HG02870 (cell line): ENCODE measurements around the gene ESR1.
A peak's percentile ranks its signal among the peaks of the same experiment; 100 is the strongest.

Experiments used
- ATAC-seq: cut with Tn5 transposase; IDR thresholded peaks from one replicate; pipeline ENCODE4 v1.9.1; 2021; ENCODE audit warnings: mild to moderate bottlenecking, moderate library complexity; ENCODE audit not compliant: unreplicated experiment

The ESR1 gene

DNA sequence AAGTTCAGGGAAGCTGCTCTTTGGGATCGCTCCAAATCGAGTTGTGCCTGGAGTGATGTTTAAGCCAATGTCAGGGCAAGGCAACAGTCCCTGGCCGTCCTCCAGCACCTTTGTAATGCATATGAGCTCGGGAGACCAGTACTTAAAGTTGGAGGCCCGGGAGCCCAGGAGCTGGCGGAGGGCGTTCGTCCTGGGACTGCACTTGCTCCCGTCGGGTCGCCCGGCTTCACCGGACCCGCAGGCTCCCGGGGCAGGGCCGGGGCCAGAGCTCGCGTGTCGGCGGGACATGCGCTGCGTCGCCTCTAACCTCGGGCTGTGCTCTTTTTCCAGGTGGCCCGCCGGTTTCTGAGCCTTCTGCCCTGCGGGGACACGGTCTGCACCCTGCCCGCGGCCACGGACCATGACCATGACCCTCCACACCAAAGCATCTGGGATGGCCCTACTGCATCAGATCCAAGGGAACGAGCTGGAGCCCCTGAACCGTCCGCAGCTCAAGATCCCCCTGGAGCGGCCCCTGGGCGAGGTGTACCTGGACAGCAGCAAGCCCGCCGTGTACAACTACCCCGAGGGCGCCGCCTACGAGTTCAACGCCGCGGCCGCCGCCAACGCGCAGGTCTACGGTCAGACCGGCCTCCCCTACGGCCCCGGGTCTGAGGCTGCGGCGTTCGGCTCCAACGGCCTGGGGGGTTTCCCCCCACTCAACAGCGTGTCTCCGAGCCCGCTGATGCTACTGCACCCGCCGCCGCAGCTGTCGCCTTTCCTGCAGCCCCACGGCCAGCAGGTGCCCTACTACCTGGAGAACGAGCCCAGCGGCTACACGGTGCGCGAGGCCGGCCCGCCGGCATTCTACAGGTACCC is at the start of gene ESR1:
TSS of gene ESR1 (plus strand) at position 170 of the 858 bp plus-strand sequence. CDS start at position 401, 231 bp downstream.
- no peak for ATAC-seq

DNA sequence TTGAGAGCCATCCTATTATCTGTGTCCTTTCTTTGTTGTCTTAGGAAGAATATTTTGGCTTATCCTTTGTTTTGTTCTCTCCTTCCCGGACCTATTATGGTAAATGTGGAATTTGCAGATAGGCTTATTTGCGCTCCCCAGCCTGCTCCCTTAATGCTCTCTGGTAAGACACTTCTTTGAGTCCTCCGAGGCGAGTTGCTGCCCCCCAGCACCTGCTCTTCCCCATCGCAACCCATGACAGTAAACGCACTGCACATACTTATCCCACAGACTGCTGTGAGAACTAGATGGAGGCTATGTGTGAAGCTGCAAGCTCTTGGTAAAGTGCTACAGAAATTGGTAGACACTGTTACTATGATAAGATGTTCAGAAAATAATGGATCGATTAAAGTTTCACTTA is 47.0 kb upstream of the ESR1 start:
- ATAC-seq: no peak

- ATAC-seq: no peak
Observed at GRCh38 chr6:151761851-151762250, 45.6 kb upstream of the ESR1 start.

DNA sequence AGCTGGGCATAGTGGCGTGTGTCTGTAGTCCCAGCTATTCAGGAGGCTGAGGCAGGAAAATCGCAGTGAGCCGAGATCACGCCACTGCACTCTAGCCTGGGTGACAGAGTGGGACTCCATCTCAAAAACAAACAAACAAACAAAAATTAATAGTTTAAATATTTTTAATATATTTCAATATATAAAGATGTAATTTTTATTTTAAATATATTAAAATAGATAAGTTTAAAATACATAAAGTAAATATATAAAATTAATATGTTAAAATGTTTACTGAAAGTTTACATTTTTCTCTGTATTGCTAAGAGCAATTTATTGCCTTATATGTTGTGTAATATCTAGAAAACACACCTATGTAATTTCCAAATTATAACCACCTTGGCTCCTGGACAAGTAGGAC is 44.7 kb upstream of the ESR1 start:
- ATAC-seq: no peak

DNA sequence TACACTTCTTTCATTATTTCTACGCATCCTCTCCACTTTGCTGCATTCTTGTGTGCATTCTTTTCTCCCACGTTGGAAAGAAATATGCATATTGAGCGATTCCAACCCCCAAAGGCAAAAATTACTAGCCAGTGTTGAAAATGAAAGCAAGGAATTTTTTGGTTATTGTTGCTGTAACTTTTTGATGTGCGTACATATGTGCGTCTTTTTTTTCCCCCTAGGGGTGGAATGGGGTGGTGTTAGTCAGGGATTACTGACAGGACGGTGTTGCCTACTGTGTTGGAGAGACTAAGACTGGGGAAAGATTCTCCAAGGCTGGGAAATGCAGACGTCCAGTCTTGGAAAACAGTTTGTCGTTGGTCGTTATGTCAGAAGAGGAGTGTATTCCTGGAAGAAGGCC is 44.2 kb upstream of the ESR1 start:
- no peak for ATAC-seq

DNA sequence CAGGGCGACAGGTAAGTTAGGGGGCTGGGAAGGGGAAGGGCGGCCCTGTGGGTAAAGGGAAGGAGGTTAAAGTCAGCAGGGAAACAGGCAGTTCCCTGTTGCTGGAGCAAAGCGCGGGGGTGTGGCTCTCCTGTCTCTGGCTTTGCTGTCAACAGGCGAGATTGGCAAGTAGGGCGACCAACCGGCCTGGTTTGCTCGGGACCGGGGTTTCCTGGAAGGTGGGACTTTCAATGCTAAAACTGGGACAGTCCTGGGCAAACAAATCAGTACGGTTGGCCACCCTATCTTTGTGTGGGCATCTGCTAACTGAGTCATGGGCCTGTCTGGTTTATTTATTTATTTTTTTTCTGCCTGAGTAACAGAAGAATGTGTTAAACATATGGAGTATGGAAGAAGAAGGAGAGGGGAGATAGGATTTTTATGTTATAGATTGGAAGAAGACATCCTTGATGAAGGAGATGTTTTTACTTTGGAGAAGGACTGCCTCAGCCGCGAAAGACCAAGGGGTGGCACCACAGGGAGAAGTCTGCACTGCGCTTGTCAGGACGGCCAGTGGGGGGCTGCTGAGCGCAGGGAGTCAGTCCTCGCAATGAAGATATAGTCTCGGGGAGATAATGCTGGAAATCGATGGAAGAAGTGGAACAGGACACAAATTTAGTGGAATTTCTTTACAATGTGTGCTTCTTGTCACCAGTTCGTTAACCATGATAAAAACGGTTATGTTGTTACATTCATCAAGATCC is 43.4 kb upstream of the ESR1 start:
- peak; percentile 84 for ATAC-seq

GRCh38 chr6:151765444-151765886 is 42.0 kb upstream of the ESR1 start:
- ATAC-seq: peak; percentile 53

GRCh38 chr6:151772446-151772845 is 35.0 kb upstream of the ESR1 start:
- ATAC-seq: no peak

DNA sequence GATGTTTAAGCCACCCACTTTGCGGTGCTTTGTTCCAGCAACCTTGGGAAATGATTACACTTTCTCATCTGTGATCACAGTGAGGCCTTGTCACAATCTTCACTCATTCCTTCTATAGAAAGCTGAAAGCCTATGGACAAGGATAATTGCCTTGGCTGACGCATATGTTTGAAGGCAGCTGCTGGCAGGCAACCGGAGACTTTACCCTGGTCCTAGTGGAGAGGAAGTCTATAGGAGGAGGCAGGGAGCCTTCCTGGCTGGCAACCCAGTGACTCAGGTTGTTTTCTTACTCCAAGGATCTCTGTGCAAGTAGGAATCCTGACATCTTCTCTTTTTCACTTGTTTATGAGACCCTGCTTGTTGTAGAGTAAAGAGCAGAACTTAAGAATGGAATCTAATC is 34.1 kb upstream of the ESR1 start:
- no peak for ATAC-seq

- no peak for ATAC-seq
Observed at GRCh38 chr6:151782560-151782959, 24.9 kb upstream of the ESR1 start.

GRCh38 chr6:151783692-151784091 is 23.8 kb upstream of the ESR1 start:
- ATAC-seq: no peak

DNA sequence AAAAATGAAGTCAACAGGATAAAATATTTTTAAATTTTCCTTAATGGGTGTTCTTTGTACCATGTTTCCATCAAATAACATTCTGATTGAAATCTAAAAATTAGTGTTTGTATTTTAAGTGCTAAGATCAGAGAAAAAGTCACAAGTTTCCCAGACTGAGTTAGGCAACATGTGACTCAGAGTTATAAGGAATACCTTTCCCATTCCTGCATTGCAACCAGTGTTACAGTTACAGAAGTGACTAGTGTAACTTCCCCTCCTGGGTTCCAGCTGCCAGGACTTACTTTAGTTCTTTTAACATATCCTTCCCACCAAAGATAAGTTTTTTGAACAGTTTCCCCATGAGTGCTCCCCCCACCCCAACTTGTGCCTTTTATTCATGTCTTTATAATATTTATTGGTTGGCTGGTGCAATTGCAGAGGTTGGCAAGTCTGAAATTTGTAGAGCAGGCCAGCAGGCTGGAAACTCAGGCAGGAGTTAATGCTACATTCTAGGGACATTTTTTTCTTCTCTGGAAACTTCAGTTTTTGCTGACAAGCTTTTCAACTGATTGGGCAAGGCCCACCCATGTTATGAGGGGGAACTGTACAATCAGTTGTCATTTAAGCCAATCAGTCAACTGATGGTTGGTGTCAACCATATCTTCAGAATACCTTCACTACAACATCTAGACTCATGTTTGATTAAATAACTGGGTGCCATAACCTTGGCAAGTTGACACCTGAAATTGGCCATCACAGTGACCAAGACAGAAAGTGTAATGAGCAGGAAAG is 22.9 kb upstream of the ESR1 start:
- ATAC-seq: no peak

DNA sequence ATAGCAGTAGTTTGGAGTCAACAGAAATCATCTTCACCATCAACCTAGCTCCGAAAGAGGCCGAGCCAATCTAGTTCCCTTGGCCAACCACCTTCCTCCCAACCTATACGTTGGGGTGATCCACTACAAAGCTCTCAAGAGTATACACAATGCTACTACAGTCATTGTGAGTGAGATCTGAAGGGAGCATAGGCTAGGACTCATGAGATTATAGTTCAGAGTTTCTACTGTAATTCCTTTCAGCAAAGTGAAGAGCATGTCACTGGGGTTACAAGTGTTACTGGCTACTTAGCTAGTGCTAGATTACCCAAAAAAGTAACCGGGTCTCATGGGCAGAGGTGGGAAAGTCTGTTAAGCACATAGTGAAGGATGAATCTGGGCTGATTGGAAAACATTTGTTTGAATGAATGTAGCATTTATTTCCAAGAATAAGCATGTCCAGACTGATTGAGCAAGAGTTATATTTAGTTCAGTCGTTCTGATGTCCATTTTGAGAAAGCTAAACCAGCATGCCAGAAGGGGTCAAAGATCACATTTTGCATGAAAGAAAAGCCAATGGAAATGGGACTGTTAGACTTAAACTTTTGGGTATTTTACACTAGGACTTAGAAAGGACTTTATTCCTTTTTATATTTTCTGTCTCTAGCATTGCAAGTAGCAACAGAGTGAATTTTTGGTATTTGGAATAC is 10.5 kb upstream of the ESR1 start:
- no peak for ATAC-seq

DNA sequence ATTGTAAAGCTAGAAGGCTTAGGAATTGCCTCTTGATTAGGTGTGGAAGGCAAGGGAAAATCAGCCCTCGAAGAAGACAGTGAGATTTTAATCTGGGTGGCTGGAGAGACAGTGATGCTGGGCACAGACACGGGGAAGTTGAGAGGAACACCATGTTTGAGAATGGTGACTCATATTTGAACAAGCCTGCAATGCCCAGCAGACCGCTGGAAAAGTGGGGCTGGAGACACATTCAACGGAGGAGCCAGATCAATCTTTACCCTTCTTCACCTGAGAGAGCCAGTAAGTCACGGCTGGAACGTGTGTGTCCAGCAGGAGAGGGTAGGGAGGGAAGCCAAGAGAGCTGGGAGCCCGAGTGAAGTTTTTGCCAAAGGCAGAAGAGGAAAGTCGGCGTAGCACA is 3.7 kb upstream of the ESR1 start:
- no peak for ATAC-seq

DNA sequence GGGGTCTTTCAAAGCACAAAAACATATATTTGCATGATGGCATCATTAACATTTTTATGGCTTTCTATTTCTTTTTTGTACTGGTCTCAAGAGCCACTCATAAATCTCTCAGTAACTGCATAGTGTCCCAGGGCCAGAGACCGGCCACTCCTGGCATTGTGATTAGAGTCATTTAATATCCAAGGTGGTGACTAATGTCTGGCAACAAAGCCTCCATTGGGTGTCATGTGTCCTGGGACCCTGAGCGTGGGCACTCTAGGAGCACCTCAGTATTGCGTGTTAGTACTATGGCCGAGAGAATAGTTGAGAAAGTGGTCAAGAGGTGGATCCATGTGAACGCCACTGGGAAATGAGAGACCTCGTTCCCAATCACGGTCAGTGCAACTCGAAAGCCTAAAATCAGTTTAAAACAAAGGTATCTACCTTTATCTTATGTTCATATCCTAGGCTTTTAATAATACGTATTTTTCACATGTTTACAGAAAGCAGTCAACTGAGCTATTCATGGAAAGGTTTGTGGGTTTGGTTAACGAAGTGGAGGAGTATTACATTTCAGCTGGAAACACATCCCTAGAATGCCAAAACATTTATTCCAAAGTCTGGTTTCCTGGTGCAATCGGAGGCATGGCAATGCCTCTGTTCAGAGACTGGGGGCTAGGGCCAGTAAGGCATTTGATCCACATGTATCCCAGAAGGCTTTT is 2.7 kb upstream of the ESR1 start:
- ATAC-seq: no peak

- no peak for ATAC-seq
Observed at GRCh38 chr6:151805286-151805840, 2.1 kb upstream of the ESR1 start.

DNA sequence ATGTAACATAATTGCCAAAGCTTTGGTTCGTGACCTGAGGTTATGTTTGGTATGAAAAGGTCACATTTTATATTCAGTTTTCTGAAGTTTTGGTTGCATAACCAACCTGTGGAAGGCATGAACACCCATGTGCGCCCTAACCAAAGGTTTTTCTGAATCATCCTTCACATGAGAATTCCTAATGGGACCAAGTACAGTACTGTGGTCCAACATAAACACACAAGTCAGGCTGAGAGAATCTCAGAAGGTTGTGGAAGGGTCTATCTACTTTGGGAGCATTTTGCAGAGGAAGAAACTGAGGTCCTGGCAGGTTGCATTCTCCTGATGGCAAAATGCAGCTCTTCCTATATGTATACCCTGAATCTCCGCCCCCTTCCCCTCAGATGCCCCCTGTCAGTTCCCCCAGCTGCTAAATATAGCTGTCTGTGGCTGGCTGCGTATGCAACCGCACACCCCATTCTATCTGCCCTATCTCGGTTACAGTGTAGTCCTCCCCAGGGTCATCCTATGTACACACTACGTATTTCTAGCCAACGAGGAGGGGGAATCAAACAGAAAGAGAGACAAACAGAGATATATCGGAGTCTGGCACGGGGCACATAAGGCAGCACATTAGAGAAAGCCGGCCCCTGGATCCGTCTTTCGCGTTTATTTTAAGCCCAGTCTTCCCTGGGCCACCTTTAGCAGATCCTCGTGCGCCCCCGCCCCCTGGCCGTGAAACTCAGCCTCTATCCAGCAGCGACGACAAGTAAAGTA is 547 bp upstream of the ESR1 start:
- no peak for ATAC-seq

DNA sequence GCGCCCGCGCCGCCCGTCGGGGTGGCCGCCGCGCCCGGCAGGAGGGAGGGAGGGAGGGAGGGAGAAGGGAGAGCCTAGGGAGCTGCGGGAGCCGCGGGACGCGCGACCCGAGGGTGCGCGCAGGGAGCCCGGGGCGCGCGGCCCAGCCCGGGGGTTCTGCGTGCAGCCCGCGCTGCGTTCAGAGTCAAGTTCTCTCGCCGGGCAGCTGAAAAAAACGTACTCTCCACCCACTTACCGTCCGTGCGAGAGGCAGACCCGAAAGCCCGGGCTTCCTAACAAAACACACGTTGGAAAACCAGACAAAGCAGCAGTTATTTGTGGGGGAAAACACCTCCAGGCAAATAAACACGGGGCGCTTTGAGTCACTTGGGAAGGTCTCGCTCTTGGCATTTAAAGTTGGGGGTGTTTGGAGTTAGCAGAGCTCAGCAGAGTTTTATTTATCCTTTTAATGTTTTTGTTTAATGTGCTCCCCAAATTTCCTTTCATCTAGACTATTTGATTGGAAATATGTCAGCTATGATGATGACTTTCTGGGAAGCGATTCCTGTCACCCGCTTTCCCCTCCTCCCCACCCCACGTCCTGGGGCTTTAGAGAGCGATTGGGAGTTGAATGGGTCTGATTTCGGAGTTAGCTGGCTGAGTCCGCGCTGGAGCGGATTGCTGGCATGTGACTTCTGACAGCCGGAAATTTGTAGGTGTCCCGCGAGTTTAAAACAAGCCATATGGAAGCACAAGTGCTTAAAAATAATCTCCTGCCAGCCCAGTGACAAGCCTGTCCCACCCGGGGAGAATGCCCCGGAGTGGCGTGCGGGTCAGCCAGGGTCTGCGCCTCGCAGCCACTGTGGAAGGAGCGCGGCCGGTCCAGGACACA is 1.1 kb downstream of the ESR1 start:
- ATAC-seq: no peak
